ENCODE data around the gene COL26A1.
"Not testable (repeated sequence)": the region's sequence is repeated elsewhere in the genome, so short reads cannot be mapped to it uniquely, and the experiment has no call there.

Gene COL26A1

GRCh38 chr7:101553018-101553770 lies 190.5 kb downstream of the COL26A1 start:
- no peak for DNase-seq (ENCODE audit: low read depth, low spot score)

- DNase-seq (ENCODE audit: low read depth, low spot score) = no peak
Measured at GRCh38 chr7:101553771-101554445, 191.2 kb downstream of the COL26A1 start.

GRCh38 chr7:101554584-101555268 lies 192.1 kb downstream of the COL26A1 start:
- no peak for DNase-seq (ENCODE audit: low read depth, low spot score)

GRCh38 chr7:101555269-101555920 lies 192.7 kb downstream of the COL26A1 start:
- no peak for DNase-seq (ENCODE audit: low read depth, low spot score)

- DNase-seq (ENCODE audit: low read depth, low spot score) = no peak
Measured at GRCh38 chr7:101555921-101556275, 193.2 kb downstream of the COL26A1 start.

GRCh38 chr7:101556453-101556968 lies 193.8 kb downstream of the COL26A1 start:
- no peak for DNase-seq (ENCODE audit: low read depth, low spot score)

GRCh38 chr7:101557421-101557820 lies 194.7 kb downstream of the COL26A1 start:
- DNase-seq (ENCODE audit: low read depth, low spot score) = no peak

- no peak for DNase-seq (ENCODE audit: low read depth, low spot score)
Measured at GRCh38 chr7:101557978-101558741, 195.5 kb downstream of the COL26A1 start.

GRCh38 chr7:101558742-101559325 lies 196.2 kb downstream of the COL26A1 start:
- no peak for DNase-seq (ENCODE audit: low read depth, low spot score)

- no peak for DNase-seq (ENCODE audit: low read depth, low spot score)
Measured at GRCh38 chr7:101559586-101559985, 196.9 kb downstream of the COL26A1 start.

- DNase-seq (ENCODE audit: low read depth, low spot score) = not testable (repeated sequence)
Measured at GRCh38 chr7:101560021-101560420, 197.3 kb downstream of the COL26A1 start.

- no peak for DNase-seq (ENCODE audit: low read depth, low spot score)
Measured at GRCh38 chr7:101560856-101561255, 198.2 kb downstream of the COL26A1 start.

- not testable (repeated sequence) for DNase-seq (ENCODE audit: low read depth, low spot score)
Measured at GRCh38 chr7:101561293-101561692, 198.6 kb downstream of the COL26A1 start.

- no peak for DNase-seq (ENCODE audit: low read depth, low spot score)
Measured at GRCh38 chr7:101562531-101563197, 200.0 kb downstream of the COL26A1 start.

GRCh38 chr7:101563198-101563901 lies 200.7 kb downstream of the COL26A1 start:
- DNase-seq (ENCODE audit: low read depth, low spot score) = no peak

- DNase-seq (ENCODE audit: low read depth, low spot score) = no peak
Measured at GRCh38 chr7:101563943-101564777, 201.5 kb downstream of the COL26A1 start.

GRCh38 chr7:101564778-101565211 lies 202.1 kb downstream of the COL26A1 start:
- no peak for DNase-seq (ENCODE audit: low read depth, low spot score)

GRCh38 chr7:101565601-101566209 lies 203.0 kb downstream of the COL26A1 start:
- DNase-seq (ENCODE audit: low read depth, low spot score) = no peak
